Neuronal stem cell (in vitro differentiated cells): ENCODE results near the gene CTXN3.

Source experiments
- DNase-seq: peaks from one replicate; pipeline ENCODE4 v3.0.0-alpha.2; 2013; ENCODE audit warnings: low spot score
- H2AFZ ChIP-seq: one replicate; pipeline ENCODE4 v1.6.1; 2013; ENCODE audit warnings: mild to moderate bottlenecking, low read length, inconsistent platforms
- H2AK5ac ChIP-seq: 2 replicates; pipeline ENCODE4 v1.6.1; 2013; ENCODE audit warnings: low read depth, mild to moderate bottlenecking, inconsistent platforms, low read length, moderate library complexity, mixed read lengths
- H2BK120ac ChIP-seq: 2 replicates; pipeline ENCODE4 v1.6.1; 2013; ENCODE audit warnings: low read depth, mild to moderate bottlenecking, inconsistent platforms, low read length, moderate library complexity, mixed read lengths
- H2BK12ac ChIP-seq: one replicate; pipeline ENCODE4 v1.6.1; 2013; ENCODE audit warnings: low read length, inconsistent platforms
- H2BK15ac ChIP-seq: 2 replicates; pipeline ENCODE4 v1.6.1; 2013; ENCODE audit warnings: mild to moderate bottlenecking, low read length, inconsistent platforms, mixed read lengths
- H2BK5ac ChIP-seq: one replicate; pipeline ENCODE4 v1.6.1; 2013; ENCODE audit warnings: inconsistent platforms, mild to moderate bottlenecking, low read length, moderate library complexity
- H3K14ac ChIP-seq: one replicate; pipeline ENCODE4 v1.6.1; 2013; ENCODE audit warnings: low read length, inconsistent platforms
- H3K18ac ChIP-seq: 2 replicates; pipeline ENCODE4 v1.6.1; 2013; ENCODE audit warnings: low read length, inconsistent platforms
- H3K23ac ChIP-seq: 2 replicates; pipeline ENCODE4 v1.6.1; 2013; ENCODE audit warnings: low read depth, mild to moderate bottlenecking, mixed read lengths, low read length, inconsistent platforms; ENCODE audit not compliant: poor library complexity
- H3K27ac ChIP-seq: replicated peaks from 3 replicates; pipeline ENCODE4 v1.5.1; 2013; ENCODE audit warnings: low read length, inconsistent platforms
- H3K27me3 ChIP-seq, 3 experiments: 2 replicates each; pipeline ENCODE4 v1.6.1; 2013; ENCODE audit warnings: low read length in 3 of 3, mild to moderate bottlenecking in 2 of 3, inconsistent platforms in 1 of 3, low read depth in 1 of 3, mixed read lengths in 1 of 3, moderate library complexity in 1 of 3; ENCODE audit not compliant: control insufficient read depth in 3 of 3, insufficient read depth in 3 of 3
- H3K36me3 ChIP-seq, 2 donors: replicated peaks in 1 of 2; 2 replicates each; pipeline ENCODE4 v1.6.1; 2013; ENCODE audit warnings: low read length in 2 of 2; ENCODE audit not compliant: control insufficient read depth in 2 of 2, insufficient read depth in 2 of 2
- H3K4ac ChIP-seq: 2 replicates; pipeline ENCODE4 v1.6.1; 2013; ENCODE audit warnings: inconsistent platforms, mild to moderate bottlenecking, low read length, moderate library complexity
- H3K4me1 ChIP-seq, 2 donors: 1 replicate in 1 of 2; 2 replicates in 1 of 2; pipeline ENCODE4 v1.6.1; 2013; ENCODE audit warnings: low read length in 2 of 2, low read depth in 1 of 2; ENCODE audit not compliant: control insufficient read depth in 2 of 2, insufficient read depth in 1 of 2
- H3K4me2 ChIP-seq: one replicate; pipeline ENCODE4 v1.6.1; 2013; ENCODE audit warnings: mild to moderate bottlenecking, low read length, inconsistent platforms; ENCODE audit not compliant: insufficient read depth, poor library complexity, severe bottlenecking
- H3K4me3 ChIP-seq, 2 donors: 2 replicates each; pipeline ENCODE4 v1.5.1; 2013; ENCODE audit warnings: low read length in 2 of 2, mild to moderate bottlenecking in 2 of 2, inconsistent platforms in 1 of 2, moderate library complexity in 1 of 2
- H3K79me1 ChIP-seq: one replicate; pipeline ENCODE4 v1.6.1; 2013; ENCODE audit warnings: low read depth, mild to moderate bottlenecking, inconsistent platforms, low read length, moderate library complexity
- H3K9ac ChIP-seq: one replicate; pipeline ENCODE4 v1.6.1; 2013; ENCODE audit warnings: mild to moderate bottlenecking, low read depth, low read length, inconsistent platforms; ENCODE audit not compliant: poor library complexity
- H3K9me3 ChIP-seq, 2 donors: replicated peaks in 1 of 2; 2 replicates each; pipeline versions ENCODE3 to v1.6.1; 2013; ENCODE audit warnings: low read length in 2 of 2, mild to moderate bottlenecking in 2 of 2, inconsistent platforms in 1 of 2, low read depth in 1 of 2, mixed read lengths in 1 of 2, moderate library complexity in 1 of 2; ENCODE audit not compliant: control insufficient read depth in 2 of 2, insufficient read depth in 1 of 2
- H4K8ac ChIP-seq: one replicate; pipeline ENCODE4 v1.6.1; 2013; ENCODE audit warnings: low read depth, mild to moderate bottlenecking, inconsistent platforms, low read length, moderate library complexity
- H4K91ac ChIP-seq: one replicate; pipeline ENCODE4 v1.6.1; 2013; ENCODE audit warnings: low read length, low read depth, mild to moderate bottlenecking, inconsistent platforms; ENCODE audit not compliant: poor library complexity
- WGBS, 2 donors: extraction: QIAGEN DNeasy Blood & Tissue Kit; methylation state at CpG; one replicate each; pipeline ENCODE4 v1.1.7; 2013; ENCODE audit warnings: missing lambda C conversion rate in 2 of 2, mixed read lengths in 1 of 2; ENCODE audit not compliant: insufficient read length in 2 of 2, insufficient replicate concordance in 1 of 2; ENCODE audit errors: extremely low coverage in 2 of 2; 5-methylcytosine and 5-hydroxymethylcytosine counted together

The CTXN3 gene

DNA sequence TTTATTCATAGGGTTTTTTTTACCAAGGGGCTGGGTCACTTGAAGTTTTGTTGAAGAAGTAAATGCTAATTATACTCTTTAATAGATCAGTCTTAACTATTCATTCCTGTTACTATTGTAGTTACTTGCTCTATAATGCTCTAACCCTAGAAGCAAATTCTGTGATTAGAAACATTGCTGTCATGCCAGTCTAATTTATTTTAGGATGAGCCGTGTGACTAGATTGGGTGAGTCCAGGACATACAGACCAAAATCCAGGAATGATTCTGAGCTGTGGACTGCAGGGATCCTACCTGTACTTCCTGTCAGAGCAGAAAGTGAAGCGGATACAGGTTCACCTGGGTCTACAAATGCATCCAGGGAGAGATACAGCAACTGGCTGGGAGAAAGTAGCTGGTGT, 53.6 kb downstream of the CTXN3 start:
- H3K4me1 ChIP-seq: peaks cover 16 to 28% of the 10 kb centered on the region in 2 donors
- no peak overlapping the region for H3K27ac ChIP-seq
- no peak overlapping the region for H2BK15ac ChIP-seq
- no peak overlapping the region for H3K9ac ChIP-seq
- H4K8ac ChIP-seq: no peak overlapping the region
- H3K9me3 ChIP-seq: no peaks in the 10 kb centered on the region
- no peaks in the 10 kb centered on the region for H3K36me3 ChIP-seq
- no peak overlapping the region for H4K91ac ChIP-seq
- H3K79me1 ChIP-seq: no peaks in the 10 kb centered on the region
- DNase-seq: no peak
- no peak overlapping the region for H3K14ac ChIP-seq
- peak overlapping the region; percentile 21 for H2AK5ac ChIP-seq
- no peaks in the 10 kb centered on the region for H3K27me3 ChIP-seq
- peak overlapping the region; percentile 27 for H2AFZ ChIP-seq
- H3K18ac ChIP-seq: no peak overlapping the region
- no peak overlapping the region for H3K4me2 ChIP-seq
- H3K23ac ChIP-seq: no peak overlapping the region
- H3K4ac ChIP-seq: no peak overlapping the region
- no peak overlapping the region for H3K4me3 ChIP-seq
- H2BK120ac ChIP-seq: no peak overlapping the region
- no CpG with 5 or more reads among the region's 2 CpGs for WGBS, 2 donors
- H2BK12ac ChIP-seq: no peak overlapping the region
- no peak overlapping the region for H2BK5ac ChIP-seq

DNA sequence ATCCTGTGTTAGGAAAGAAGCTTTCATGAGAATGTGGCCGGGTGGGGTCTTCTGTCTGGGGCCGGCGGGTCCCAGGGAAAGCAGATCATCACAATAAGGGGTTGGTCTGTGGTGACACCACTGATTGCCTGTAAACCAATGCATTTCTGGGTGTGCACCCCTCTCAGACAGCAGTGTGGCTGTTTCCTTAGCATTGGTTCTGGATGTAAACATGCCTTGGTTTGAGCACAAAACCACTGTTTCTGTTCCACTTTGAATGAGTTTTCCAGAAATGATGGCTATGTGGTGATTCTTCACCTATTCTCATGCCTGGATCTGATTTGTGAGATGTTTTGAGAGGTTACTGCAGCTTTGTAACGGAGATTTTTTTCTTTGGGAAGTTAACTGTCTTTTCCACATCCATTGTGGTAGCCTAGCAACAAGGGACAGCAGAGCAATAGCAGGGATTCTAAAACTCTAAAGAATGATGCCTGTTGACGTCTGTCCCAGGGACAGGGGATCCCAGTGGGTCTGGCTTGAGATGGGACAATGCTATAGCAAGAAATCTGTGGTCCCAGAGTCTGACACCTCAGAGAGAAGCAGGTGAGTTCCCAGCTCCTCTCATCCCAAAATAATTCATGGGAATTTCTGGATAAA, 54.2 kb downstream of the CTXN3 start, which contains the start of gene CCDC192:
Gene CCDC192 (plus strand): TSS at position 466 of the 636 bp plus-strand sequence. CDS start 55 bp downstream, at position 521.
- H3K79me1 ChIP-seq: no peaks in the 10 kb centered on the region
- no peak within 1 kb of the TSS for H2BK120ac ChIP-seq
- H3K4ac ChIP-seq: no peak within 1 kb of the TSS
- H2BK5ac ChIP-seq: no peak within 1 kb of the TSS
- H2AK5ac ChIP-seq: peak within 1 kb of the TSS; percentile 21
- H2BK15ac ChIP-seq: no peak within 1 kb of the TSS
- no peak within 1 kb of the TSS for H4K91ac ChIP-seq
- peak within 1 kb of the TSS; percentile 27 for H2AFZ ChIP-seq
- H4K8ac ChIP-seq: no peak within 1 kb of the TSS
- no peak within 1 kb of the TSS for H3K4me3 ChIP-seq
- no peaks in the 10 kb centered on the region for H3K27me3 ChIP-seq
- no peak within 1 kb of the TSS for H3K23ac ChIP-seq
- no peak within 1 kb of the TSS for H3K9ac ChIP-seq
- peaks cover 16 to 28% of the 10 kb centered on the region in 2 donors for H3K4me1 ChIP-seq
- H3K36me3 ChIP-seq: no peaks in the 10 kb centered on the region
- H3K9me3 ChIP-seq: no peaks in the 10 kb centered on the region
- WGBS, 2 donors: no CpG with 5 or more reads among the region's 5 CpGs
- DNase-seq: no peak
- H3K18ac ChIP-seq: no peak within 1 kb of the TSS
- H3K14ac ChIP-seq: no peak within 1 kb of the TSS
- no peak within 1 kb of the TSS for H2BK12ac ChIP-seq
- no peak within 1 kb of the TSS for H3K27ac ChIP-seq
- no peak within 1 kb of the TSS for H3K4me2 ChIP-seq

DNA sequence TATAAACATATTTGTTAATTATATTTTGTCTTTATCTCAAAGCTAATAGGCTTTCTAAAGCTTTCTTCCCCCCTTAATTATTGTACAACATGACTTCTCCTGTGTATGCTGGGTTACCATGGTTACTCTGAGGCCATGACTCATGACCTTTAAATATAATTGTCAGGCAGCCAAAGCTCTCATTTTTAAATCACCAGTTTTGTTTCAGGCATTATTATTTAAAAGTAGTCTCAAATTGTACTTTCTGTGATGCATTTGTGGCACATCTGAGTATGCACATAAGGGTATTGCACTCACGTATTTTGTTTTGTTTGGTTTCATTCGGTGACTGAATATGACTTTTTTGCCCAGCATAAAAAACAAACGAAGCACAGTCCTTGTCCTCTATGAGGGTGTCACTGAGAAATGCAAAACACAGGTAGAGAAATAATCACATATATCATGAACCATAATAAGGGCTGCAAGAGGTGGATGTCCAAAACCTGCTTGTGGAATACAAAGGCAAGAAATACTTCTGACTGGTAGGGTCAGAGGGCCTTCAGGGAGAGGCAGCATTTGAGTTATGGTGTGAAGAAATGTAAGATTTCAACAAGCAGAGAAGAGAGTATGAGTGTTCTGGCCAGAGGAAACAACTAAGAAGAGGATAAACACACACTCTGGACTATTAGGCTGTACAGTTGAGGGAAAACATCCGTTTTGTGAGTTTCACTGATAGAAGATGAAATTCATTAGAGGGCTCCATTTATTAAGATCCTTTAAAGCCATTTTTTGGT, 56.4 kb downstream of the CTXN3 start:
- no peak overlapping the region for H3K18ac ChIP-seq
- H3K4ac ChIP-seq: no peak overlapping the region
- H3K14ac ChIP-seq: no peak overlapping the region
- no peaks in the 10 kb centered on the region for H3K27me3 ChIP-seq
- no peak overlapping the region for H3K4me2 ChIP-seq
- no CpG with 5 or more reads among the region's 4 CpGs for WGBS, 2 donors
- H2BK5ac ChIP-seq: no peak overlapping the region
- no peak overlapping the region for H4K91ac ChIP-seq
- H4K8ac ChIP-seq: no peak overlapping the region
- H3K9ac ChIP-seq: no peak overlapping the region
- no peaks in the 10 kb centered on the region for H3K79me1 ChIP-seq
- no peak overlapping the region for H3K4me3 ChIP-seq
- H3K4me1 ChIP-seq: peaks cover 14 to 28% of the 10 kb centered on the region in 2 donors
- no peak overlapping the region for H2BK12ac ChIP-seq
- DNase-seq: no peak
- no peaks in the 10 kb centered on the region for H3K36me3 ChIP-seq
- H2AK5ac ChIP-seq: no peak overlapping the region
- no peak overlapping the region for H2BK15ac ChIP-seq
- H3K9me3 ChIP-seq: no peaks in the 10 kb centered on the region
- no peak overlapping the region for H3K23ac ChIP-seq
- H2BK120ac ChIP-seq: no peak overlapping the region
- no peak overlapping the region for H3K27ac ChIP-seq
- H2AFZ ChIP-seq: peak overlapping the region; percentile 23

DNA sequence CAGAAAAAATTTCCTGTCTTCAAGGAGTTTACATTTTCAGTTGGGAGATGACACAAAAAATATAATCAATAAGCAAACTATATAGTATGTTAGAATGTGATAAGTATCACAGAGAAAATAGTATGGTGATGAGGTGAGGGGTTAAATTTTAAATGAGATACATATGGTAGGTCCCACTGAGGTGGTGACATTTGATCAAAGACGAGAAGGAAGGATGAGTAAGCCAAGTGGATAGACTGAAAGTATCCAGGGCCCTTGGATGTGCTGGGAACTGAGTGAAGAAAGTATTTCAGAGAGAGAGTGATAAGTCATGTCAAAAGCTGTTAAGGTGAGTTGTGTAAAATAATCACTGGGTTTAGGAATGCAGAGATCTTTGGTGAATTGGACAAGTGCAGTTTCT, 57.8 kb downstream of the CTXN3 start:
- H3K9ac ChIP-seq: no peak overlapping the region
- no peak overlapping the region for H4K91ac ChIP-seq
- DNase-seq: no peak
- H3K27me3 ChIP-seq: no peaks in the 10 kb centered on the region
- H3K79me1 ChIP-seq: no peaks in the 10 kb centered on the region
- no peak overlapping the region for H2BK120ac ChIP-seq
- no peak overlapping the region for H2AK5ac ChIP-seq
- H2BK15ac ChIP-seq: no peak overlapping the region
- no peak overlapping the region for H2AFZ ChIP-seq
- H3K36me3 ChIP-seq: no peaks in the 10 kb centered on the region
- no peak overlapping the region for H3K14ac ChIP-seq
- no peak overlapping the region for H3K4me2 ChIP-seq
- H2BK5ac ChIP-seq: no peak overlapping the region
- H3K23ac ChIP-seq: no peak overlapping the region
- H3K4ac ChIP-seq: no peak overlapping the region
- no peak overlapping the region for H3K27ac ChIP-seq
- H3K18ac ChIP-seq: no peak overlapping the region
- H2BK12ac ChIP-seq: no peak overlapping the region
- H3K4me1 ChIP-seq: peaks cover 10 to 28% of the 10 kb centered on the region in 2 donors
- no CpG with 5 or more reads among the region's 1 CpG for WGBS, 2 donors
- H4K8ac ChIP-seq: no peak overlapping the region
- no peak overlapping the region for H3K4me3 ChIP-seq
- H3K9me3 ChIP-seq: no peaks in the 10 kb centered on the region
